GM19395 (cell line): Measurements from ENCODE around the gene CDK6.
"Not testable (repeated sequence)": the region's sequence is repeated elsewhere in the genome, so short reads cannot be mapped to it uniquely, and the experiment has no call there.

Experiments
- ATAC-seq: cut with Tn5 transposase; IDR thresholded peaks from one replicate; pipeline ENCODE4 v1.9.1; 2021; ENCODE audit warnings: mild to moderate bottlenecking, moderate library complexity; ENCODE audit not compliant: unreplicated experiment

The CDK6 gene

GRCh38 chr7:92763636-92764423 lies 72.5 kb downstream of the CDK6 start:
- no peak for ATAC-seq

DNA sequence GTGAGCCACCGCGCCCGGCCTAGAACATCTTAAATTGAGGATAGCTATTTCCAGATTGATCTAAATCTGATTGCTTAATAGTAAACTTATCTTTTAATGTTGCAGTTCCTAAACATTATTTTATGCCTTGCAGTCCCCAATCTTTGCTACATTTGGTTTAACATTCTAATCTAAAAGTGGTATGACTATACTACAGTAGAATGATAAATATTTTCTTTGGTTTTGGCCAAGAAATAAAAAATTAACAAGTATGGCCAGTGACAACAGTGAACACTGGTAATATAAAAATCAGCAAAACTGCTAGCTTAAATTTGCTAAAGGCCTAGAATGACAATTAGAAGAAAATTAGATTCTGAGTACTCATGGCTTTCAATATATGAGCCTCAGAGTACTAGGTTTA lies 73.5 kb downstream of the CDK6 start:
- ATAC-seq: no peak

- no peak for ATAC-seq
These were observed 74.8 kb downstream of the CDK6 start for GRCh38 chr7:92761391-92762097.

GRCh38 chr7:92758796-92759431 lies 77.5 kb downstream of the CDK6 start:
- ATAC-seq: no peak

DNA sequence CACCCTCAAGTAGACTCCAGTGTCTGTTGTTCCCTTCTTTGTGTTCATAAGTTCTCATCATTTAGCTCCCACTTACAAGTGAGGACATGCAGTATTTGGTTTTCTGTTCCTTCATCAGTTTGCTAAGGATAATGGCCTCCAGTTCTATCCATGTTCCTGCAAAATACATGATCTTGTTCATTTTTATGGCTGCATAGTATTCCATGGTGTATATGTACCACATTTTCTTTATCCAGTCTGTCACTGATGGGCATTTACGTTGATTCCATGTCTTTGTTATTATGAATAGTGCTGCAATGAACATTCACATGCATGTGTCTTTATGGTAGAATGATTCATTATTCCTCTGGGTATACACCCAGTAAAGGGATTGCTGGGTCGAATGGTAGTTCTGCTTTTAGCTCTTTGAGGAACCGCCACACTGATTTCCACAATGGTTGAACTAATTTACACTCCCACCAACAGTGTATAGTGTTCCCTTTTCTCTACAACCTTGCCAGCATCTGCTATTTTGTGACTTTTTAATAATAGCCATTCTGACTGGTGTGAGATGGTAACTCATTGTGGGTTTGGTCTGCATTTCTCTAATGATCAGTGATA lies 79.0 kb downstream of the CDK6 start:
- not testable (repeated sequence) for ATAC-seq

DNA sequence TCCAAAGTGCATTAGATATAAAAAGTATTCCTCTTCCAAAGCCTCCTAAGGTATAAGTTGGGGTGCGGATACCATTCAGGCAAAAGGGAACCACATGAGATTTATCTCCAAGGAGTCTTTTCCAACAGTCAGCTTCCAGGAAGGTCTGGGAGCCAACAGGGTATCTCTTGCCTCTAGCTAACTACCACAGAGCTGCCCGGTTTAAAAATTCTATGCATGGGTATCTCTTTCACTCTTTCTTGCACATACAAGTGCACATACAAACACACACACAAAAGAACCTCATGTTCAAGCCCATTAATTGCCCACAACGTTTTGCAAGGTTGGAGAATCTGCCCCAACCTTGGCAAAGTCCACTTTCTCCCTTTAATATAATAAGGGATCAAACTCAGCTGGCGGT lies 80.7 kb downstream of the CDK6 start:
- ATAC-seq: no peak

GRCh38 chr7:92754919-92755581 lies 81.3 kb downstream of the CDK6 start:
- no peak for ATAC-seq

GRCh38 chr7:92753614-92754013 lies 82.8 kb downstream of the CDK6 start:
- ATAC-seq: no peak

DNA sequence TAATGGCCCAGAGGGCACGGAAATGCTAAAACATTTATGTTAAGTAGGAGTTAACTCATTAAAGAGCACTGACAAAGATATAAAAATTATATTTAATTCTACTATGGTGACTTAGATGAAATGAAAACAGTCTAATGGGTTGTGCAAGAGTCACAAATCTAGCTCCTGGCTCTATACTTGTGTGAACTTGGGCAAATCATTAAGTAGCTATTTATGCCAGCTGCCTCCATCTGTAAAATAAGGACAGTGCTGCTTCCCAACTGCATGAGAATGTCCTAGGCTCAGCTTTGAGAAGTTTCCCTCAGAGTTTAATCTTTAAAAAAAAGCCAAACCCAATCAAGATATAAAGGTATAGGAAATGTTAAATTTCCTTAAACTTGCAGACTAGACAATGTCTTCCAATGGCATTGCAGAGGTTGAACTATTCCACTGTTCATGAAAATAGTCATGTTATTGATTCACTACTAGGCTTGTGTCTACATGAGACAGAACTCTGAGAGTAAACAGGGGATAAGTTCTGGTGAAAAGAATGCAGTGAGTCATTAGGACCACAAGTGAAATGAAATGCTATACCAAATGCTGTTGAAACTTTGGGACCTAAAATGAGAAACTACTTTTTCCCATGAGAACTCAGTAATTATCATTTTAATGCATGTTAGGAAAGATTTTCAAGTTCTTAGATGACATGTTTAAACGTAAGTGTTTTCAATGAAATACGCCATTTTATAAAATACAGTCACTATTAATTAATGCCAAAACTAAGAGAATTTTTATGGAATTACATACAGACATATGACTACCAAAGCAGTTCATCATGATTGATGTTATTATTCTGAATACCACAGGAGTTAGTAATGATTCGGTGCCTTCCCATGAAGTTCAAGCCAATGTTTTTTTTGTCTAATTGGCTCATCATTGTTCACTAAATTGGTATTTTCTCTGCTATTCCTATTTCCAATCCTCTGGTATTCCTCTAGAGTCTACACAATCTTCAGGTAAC lies 84.2 kb downstream of the CDK6 start:
- ATAC-seq: no peak

DNA sequence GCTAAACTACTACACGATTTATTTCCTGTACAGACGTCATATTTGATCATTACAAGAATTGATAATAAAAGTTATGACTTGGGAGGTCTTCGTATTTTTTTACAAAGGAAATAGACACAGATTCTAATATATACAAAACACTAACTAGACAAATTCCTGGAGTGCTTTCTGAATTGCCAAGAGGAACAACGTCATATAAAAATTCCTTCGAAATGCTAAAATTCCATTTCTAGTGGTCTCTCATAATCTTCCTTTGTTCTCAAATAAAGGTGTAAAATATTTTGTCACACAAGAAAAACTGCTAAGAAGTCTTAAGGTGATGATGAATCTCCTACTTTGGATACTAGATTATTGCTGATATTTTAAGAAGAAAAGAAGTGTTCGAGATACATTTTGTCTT lies 85.4 kb downstream of the CDK6 start:
- ATAC-seq: no peak

- no peak for ATAC-seq
These were observed 85.9 kb downstream of the CDK6 start for GRCh38 chr7:92750447-92750839.

GRCh38 chr7:92749832-92750446 lies 86.4 kb downstream of the CDK6 start:
- ATAC-seq: no peak

GRCh38 chr7:92749327-92749755 lies 87.0 kb downstream of the CDK6 start:
- no peak for ATAC-seq

DNA sequence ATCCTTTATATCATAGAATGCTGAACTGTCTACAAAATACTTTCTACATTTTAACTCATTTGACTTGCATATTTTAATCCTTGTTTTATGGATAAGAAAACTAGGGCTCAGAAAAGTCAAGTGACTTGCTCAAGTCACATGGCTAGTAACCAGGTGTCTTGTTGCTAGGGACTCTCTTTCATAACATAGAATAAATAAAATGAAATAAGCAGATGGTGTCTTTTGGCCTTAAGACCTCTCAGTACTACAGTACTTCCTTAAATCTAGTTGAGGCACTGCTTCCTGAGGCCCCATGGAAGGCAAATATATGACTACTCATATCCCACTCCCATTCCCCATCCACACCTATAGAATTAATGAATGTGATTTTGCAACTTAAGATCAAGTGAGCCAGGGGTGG lies 87.9 kb downstream of the CDK6 start:
- ATAC-seq: no peak

DNA sequence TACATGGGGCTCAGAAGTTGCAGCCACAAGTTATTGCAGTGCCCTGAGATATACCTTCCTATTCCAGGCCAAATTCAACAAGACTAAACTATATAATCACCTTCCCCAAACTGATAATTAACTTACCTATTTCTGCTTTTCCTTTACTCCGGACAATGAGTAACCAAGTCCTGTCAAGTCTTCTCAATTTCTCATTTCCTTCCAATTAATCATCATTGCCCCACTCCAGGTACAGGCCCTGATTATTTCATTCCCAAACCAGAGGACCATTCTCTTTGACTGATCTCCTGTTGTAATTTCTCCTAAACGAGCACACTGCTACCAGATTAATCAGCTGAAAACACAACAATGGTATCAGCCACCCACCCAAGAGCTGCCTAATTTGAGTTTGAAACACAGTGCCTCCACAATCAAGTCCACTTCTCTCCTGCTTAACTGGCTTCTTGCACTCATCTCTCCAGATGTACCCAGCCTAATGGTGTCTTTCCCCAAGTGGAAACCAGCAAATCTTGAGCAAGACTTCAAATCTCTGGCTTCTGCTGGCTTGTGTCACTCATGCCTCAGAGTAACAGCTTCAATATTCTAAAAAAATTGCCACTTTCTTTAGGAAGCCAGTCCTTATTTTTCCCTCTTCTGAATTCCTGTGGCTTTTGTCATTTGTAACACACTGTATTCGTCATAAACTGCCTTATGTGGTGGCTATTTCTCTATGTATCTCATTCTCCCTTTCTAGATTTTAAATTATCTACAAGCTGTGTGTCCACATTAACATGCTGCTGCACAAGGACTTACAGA lies 89.1 kb downstream of the CDK6 start:
- no peak for ATAC-seq

- no peak for ATAC-seq
These were observed 91.1 kb downstream of the CDK6 start for GRCh38 chr7:92745241-92745640.

- ATAC-seq: not testable (repeated sequence)
These were observed 92.2 kb downstream of the CDK6 start for GRCh38 chr7:92744180-92744579.

DNA sequence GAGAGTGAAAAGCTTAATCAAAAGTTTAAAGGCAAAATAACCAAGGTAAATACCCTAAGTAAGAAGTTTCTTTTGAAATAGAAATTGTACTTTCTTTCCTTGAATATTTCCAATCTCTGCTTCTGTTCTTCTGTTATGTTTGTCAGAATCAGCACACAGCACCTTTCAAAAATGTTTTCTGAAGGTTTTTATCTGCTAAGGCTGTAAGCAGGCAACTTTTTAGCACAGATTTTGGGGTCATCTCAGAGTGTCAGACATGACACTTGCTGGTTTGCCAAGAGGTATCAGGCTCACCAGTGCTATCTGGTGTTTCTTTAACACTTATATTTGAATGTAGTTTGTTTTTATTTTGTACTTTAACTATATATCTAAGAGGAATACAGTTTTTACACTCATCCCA lies 94.2 kb downstream of the CDK6 start:
- no peak for ATAC-seq
